Amniotic epithelial cell (primary cell): ENCODE data around the gene RBP3.

Experiments
- DNase-seq: peaks from one replicate; pipeline ENCODE4 v3.0.0-alpha.2; 2010; ENCODE audit warnings: low read depth

The RBP3 gene

DNA sequence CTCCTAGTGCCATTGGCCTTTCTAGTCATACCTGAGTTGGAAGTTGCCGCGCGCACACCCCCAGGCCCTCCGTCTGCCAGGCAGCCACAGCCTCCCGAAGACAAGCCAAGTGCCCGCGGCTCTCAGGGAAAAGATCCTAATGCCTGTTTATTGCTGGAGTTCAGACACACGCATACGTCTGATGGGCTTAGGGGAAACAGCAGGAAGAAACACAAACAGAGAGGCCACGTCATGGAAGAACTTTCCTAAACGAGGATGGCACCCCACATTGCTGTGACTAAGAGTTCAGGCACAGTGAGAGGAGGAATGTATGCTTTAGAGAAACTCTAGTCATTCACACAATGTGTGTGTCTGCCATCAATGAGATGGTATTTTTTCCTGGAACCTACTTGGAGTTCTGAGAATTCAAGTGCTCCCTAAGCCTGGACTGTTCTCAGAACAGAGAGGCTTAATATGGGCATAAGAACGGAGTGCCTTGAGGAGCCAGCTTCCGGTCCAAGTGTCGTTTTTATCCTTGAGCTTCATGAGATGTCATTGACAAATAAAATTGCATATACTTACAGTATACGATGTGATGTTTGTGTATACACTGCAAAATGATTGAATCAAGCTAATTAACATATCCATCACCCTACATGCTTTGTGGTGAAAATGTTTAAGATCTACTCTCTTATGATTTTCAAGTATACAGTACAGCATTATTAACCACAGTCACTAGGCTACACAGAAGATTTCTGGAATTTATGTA lies 11.6 kb upstream of the RBP3 start:
- DNase-seq, result no peak

DNA sequence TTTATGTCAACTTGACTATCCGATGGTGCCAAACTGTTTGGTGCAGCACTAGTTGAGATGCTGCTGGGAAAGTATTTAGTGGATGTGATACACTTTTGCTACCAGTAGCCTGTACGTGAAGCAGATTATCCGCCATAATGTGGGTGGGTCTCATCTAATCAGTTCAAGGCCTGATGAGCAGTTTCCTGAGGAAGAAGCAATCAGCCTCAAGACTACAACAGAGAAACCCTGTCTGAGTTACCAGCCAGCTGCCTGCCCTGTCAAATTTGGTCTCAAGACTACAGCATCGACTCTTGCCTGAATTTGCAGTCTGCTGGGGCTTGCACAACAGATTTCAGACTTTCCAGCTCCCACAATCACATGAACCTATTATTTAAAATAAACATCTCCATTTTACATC lies 10.9 kb upstream of the RBP3 start:
- DNase-seq, result no peak

- no peak for DNase-seq
Observed at GRCh38 chr10:47339186-47339735, 8.9 kb upstream of the RBP3 start.

DNA sequence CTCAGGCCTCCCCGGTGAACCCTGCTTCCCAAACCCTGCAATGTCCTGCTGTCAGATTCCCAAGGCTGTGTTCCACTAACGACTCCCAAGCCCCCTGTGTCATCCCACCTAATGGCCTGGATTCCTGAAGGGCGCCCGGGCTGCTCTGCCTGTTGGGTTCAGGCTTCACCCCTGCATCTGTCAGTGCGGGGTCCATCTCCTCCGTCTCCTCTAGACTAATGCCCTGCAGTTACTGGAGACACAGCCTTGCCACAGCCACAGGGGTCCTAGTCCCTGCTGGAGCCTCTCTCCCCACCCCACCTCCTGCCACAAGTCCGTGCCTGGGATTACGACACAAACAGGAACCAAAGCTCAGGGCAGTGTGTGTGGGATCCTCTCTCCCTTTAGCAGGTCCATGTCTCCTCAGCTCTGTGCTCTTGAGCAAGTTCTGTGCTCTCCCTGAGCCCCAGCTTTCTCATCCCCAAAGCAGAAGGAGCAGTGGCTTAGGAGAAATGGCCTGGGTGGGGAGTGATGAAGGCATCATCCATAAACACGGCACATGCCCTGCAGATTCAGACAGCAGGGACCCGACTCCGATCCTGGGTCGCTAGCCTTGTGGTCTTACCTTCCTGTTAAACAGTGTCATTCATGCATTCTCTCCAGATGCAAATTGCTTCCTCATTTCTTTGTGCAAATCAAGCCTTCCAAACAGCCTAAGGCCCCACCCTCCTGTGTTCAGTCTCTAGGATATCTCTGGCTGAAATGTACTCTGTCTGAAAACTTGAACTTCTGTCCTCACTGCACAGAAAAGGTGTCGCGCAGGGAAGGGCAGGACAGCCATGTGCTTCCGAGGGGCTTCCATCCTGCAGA lies 8.2 kb upstream of the RBP3 start:
- no peak for DNase-seq

DNA sequence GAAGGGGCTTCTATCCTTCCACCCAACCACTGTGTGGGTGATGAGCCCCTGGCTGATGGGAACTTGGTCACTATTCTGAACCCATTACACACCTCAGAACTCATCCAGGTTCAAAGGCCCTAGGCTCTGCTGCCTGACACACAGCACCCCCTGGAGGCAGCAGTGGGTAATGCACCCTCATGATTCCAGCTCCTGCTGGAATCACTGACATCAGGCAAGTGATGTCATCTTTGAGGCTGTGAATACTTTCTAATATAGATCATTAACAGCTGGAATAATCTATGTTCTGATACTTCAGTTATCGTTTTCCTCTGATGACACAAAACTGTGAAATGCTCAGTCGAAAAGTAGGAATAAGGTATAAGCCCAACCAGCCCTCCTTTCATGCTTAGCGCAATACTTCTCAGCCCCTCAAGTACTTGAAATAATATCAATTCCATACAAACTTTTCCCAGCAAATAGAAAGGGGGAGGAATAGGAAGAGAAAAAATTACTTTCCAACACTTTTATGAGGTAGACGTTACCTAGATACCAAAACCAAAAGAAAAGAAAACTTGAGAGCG lies 7.5 kb upstream of the RBP3 start:
- peak; percentile 48 for DNase-seq

DNA sequence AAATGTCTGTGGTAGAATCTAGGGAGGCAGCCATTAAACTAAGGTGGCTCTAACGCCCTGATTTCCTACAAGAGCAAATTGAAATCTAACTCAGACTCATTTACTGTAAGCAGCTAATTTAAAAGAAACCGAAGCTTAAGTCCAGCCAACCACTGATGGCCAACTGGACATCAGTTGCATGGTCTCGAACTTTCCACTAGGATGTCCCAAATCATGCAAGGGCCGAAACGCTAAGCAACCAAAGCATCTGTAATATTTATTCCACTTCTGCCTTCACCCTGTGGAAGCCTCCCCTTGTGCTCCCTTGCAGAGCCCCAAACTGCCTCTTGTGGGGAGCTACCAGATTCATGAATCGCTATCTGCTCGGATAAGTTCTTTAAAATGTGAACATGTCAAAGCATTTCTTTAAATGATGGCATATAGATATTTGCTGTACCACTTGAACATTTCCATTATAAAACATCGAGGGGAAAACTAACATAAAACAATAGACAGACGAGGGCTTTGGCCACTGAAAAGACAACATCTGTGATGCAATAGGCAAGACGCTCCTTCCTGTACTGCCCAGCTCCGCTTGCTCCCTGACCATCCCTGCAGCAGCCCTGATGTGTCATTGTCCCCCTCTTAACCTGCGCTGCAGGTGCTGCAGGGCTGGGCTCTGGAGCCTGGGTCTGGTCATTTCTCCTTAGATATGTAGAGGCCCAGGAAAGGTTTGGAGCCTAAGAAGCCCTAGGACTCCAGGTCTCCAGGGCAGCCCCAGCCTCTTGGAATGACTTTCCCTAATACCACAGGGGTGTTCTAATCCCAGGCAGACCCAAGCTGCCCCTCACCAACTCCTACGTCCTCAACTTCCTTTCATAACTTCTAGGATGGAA lies 2.9 kb upstream of the RBP3 start:
- no peak for DNase-seq

GRCh38 chr10:47346581-47347302 lies 1.4 kb upstream of the RBP3 start:
- DNase-seq, result no peak

GRCh38 chr10:47347303-47347675 lies 874 bp upstream of the RBP3 start:
- no peak for DNase-seq

GRCh38 chr10:47348661-47349470 lies 703 bp downstream of the RBP3 start:
- DNase-seq, result no peak

- DNase-seq, result no peak
Observed at GRCh38 chr10:47349516-47349915, 1.4 kb downstream of the RBP3 start.

GRCh38 chr10:47349941-47350371 lies 1.8 kb downstream of the RBP3 start:
- DNase-seq, result no peak

GRCh38 chr10:47350671-47351640 lies 2.8 kb downstream of the RBP3 start:
- DNase-seq, result no peak

DNA sequence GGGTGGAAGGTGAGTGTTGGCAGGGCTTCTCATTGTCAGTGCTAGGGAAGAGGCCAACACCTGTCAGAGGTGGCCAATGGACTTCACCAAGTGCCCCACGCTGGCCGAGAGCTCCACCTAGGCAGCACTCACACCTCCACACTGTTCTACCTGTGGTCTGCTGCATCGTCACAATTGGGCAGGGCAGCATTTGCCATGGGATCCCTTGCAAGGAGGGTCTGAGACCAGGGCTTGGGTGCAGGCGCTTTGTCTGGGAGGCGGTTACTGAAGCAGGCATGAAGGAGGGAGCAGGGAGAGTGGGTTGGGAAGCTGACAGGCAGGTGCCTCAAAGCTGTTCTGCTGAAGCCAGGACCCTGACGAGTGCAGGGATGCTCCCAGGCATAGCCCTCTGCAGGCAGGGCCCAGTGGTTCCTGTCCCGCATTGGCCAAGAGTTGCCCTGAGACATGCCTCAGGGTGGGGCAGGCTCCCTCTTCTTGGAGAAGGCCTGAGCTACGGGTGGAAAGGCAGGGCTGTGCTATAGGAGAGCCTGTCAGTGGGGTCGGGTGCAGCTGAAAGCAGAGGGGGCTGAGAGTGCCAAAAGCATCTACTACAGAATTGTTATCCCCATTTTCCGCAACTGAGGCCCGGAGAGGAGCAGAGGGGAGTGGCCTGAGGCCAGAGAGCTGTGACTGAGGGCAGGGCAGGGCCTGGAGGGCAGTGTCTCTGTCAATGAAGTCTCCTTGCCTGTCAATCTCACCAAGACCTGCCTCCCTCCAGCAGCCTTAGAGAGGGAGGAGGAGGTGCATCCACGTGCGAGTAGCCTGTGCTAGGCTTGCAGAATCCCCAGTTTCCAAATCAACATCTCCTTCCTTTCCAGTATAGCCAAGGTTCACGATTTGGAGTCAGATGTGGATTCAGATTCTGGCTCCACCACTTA lies 4.0 kb downstream of the RBP3 start:
- no peak for DNase-seq

- no peak for DNase-seq
Observed at GRCh38 chr10:47353351-47353750, 5.2 kb downstream of the RBP3 start.

GRCh38 chr10:47354165-47354564 lies 6.0 kb downstream of the RBP3 start:
- peak; percentile 23 for DNase-seq

- no peak for DNase-seq
Observed at GRCh38 chr10:47354900-47355299, 6.7 kb downstream of the RBP3 start.

- no peak for DNase-seq
Observed at GRCh38 chr10:47356708-47357107, 8.5 kb downstream of the RBP3 start.

DNA sequence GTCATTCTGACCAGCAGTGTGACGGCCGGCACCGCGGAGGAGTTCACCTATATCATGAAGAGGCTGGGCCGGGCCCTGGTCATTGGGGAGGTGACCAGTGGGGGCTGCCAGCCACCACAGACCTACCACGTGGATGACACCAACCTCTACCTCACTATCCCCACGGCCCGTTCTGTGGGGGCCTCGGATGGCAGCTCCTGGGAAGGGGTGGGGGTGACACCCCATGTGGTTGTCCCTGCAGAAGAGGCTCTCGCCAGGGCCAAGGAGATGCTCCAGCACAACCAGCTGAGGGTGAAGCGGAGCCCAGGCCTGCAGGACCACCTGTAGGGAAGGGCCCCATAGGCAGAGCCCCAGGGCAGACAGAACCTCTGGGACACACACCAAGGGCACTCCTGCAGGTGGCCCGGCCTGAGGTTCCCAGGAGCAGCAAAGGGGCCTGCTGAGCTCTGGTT lies 9.0 kb downstream of the RBP3 start:
- DNase-seq, result no peak
